ENCODE results near the gene SBF1. TPM values are rescaled to one million over a fixed set of nuclear protein-coding genes. Genes with fewer than 3 reads are reported as not detected.

Gene SBF1
- total and polyA plus RNA-seq, 2 of the 13 experiments (the other 11 are each of a cell fraction or from before 2014, with no cell fraction given), result 31.7 to 40.9 TPM

DNA sequence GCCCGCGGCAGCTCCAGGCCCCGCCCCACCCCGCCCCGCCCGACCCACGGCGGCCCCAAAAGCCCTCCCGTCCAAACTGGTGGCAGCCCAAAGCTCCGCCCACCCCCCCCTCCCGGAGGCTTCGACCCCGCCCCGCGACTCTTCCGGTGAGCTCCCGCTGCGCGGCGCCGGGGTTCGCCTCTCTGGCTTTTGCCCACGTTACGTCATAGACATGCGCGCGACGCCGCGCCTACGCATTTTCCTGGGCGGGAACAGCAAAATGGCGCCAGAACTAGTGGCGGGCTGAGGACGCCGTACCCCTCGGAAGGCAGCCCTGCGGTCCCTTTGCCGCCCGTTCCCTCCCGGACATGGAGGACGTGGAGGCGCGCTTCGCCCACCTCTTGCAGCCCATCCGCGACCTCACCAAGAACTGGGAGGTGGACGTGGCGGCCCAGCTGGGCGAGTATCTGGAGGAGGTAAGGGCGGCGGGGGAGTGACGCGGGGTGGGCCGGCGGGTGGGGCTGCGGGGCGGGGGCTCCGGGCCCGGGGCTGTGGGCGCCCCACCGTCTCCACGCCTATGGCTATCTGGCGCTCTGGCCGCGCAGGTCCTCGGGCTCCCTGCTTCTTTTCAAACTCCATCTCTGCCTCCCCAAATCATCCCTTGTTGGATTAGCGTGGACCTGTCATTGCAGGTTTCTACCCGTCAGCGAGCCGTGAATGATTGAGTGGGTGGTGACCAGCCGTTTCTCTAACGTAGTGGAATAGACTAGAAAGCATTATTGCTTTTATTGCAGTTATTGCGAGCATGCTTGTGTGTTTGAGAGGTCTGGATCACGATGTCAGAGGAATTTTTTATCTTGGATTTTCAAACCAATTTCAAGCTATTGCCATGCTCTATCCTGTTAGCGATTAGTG, 33.4 kb upstream of the SBF1 start, which contains the start of gene NCAPH2 (continued):
- TF ChIP-seq, protein P1, sequence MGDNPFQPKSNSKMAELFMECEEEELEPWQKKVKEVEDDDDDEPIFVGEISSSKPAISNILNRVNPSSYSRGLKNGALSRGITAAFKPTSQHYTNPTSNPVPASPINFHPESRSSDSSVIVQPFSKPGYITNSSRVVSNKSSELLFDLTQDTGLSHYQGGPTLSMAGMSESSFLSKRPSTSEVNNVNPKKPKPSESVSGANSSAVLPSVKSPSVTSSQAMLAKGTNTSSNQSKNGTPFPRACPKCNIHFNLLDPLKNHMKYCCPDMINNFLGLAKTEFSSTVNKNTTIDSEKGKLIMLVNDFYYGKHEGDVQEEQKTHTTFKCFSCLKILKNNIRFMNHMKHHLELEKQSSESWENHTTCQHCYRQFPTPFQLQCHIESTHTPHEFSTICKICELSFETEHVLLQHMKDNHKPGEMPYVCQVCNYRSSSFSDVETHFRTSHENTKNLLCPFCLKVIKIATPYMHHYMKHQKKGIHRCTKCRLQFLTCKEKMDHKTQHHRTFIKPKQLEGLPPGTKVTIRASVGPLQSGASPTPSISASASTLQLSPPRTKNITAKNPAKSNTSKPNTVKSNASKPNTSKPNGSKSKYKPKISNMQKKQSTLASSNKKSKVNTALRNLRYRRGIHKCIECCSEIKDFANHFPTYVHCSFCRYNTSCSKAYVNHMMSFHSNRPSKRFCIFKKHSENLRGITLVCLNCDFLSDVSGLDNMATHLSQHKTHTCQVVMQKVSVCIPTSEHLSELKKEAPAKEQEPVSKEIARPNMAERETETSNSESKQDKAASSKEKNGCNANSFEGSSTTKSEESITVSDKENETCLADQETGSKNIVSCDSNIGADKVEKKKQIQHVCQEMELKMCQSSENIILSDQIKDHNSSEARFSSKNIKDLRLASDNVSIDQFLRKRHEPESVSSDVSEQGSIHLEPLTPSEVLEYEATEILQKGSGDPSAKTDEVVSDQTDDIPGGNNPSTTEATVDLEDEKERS (CRISPR knock-in tag; IDR thresholded peaks at IDR 0.05), result no peak
- TF ChIP-seq ZMAT3 (CRISPR knock-in tag; conservative IDR thresholded peaks at IDR 0.05) (no peak), NR2F6 (IDR thresholded peaks at IDR 0.05) (no peak), NR2F6 (CRISPR knock-in tag; IDR thresholded peaks at IDR 0.05) (0 out of 2 replicates have a peak, but pooled peaks have one; percentile 11), ZNF296 (CRISPR knock-in tag; conservative IDR thresholded peaks at IDR 0.05) (no peak), CC2D1A (CRISPR knock-in tag; IDR thresholded peaks at IDR 0.05) (no peak), TBX2 (CRISPR knock-in tag; IDR thresholded peaks at IDR 0.05; ENCODE audit: borderline replicate concordance) (no peak; the same call in 1 of the 2 replicates), JDP2 (CRISPR knock-in tag; IDR thresholded peaks at IDR 0.05; ENCODE audit: borderline replicate concordance) (no peak), KDM2A (CRISPR knock-in tag; IDR thresholded peaks at IDR 0.05; ENCODE audit: borderline replicate concordance, low read depth) (peak; percentile 67; the same call in 1 of the 2 replicates), PITX1 (CRISPR knock-in tag; IDR thresholded peaks at IDR 0.05) (no peak; the same call in 1 of the 2 replicates), THAP11 (CRISPR knock-in tag; IDR thresholded peaks at IDR 0.05) (peak; percentile 90), POLR2G (IDR thresholded peaks at IDR 0.05; ENCODE audit: low read depth, low read length) (peak; percentile 58), ZSCAN12 (CRISPR knock-in tag; IDR thresholded peaks at IDR 0.05) (no peak), HMG20B (CRISPR knock-in tag; conservative IDR thresholded peaks at IDR 0.05) (no peak), ERF (CRISPR knock-in tag; IDR thresholded peaks at IDR 0.05) (peak; percentile 49; the same call in 1 of the 2 replicates), MEF2D (CRISPR knock-in tag; IDR thresholded peaks at IDR 0.05) (0 out of 2 replicates have a peak, but pooled peaks have one; percentile 36)
- TF ChIP-seq, protein P2, sequence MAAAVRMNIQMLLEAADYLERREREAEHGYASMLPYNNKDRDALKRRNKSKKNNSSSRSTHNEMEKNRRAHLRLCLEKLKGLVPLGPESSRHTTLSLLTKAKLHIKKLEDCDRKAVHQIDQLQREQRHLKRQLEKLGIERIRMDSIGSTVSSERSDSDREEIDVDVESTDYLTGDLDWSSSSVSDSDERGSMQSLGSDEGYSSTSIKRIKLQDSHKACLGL (CRISPR knock-in tag; IDR thresholded peaks at IDR 0.05), result 0 out of 2 replicates have a peak, but pooled peaks have one; percentile 28
- TF ChIP-seq, protein P3, sequence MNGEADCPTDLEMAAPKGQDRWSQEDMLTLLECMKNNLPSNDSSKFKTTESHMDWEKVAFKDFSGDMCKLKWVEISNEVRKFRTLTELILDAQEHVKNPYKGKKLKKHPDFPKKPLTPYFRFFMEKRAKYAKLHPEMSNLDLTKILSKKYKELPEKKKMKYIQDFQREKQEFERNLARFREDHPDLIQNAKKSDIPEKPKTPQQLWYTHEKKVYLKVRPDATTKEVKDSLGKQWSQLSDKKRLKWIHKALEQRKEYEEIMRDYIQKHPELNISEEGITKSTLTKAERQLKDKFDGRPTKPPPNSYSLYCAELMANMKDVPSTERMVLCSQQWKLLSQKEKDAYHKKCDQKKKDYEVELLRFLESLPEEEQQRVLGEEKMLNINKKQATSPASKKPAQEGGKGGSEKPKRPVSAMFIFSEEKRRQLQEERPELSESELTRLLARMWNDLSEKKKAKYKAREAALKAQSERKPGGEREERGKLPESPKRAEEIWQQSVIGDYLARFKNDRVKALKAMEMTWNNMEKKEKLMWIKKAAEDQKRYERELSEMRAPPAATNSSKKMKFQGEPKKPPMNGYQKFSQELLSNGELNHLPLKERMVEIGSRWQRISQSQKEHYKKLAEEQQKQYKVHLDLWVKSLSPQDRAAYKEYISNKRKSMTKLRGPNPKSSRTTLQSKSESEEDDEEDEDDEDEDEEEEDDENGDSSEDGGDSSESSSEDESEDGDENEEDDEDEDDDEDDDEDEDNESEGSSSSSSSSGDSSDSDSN (CRISPR knock-in tag; IDR thresholded peaks at IDR 0.05), result 0 out of 2 replicates have a peak, but pooled peaks have one; percentile 9
- TF ChIP-seq, protein P4, sequence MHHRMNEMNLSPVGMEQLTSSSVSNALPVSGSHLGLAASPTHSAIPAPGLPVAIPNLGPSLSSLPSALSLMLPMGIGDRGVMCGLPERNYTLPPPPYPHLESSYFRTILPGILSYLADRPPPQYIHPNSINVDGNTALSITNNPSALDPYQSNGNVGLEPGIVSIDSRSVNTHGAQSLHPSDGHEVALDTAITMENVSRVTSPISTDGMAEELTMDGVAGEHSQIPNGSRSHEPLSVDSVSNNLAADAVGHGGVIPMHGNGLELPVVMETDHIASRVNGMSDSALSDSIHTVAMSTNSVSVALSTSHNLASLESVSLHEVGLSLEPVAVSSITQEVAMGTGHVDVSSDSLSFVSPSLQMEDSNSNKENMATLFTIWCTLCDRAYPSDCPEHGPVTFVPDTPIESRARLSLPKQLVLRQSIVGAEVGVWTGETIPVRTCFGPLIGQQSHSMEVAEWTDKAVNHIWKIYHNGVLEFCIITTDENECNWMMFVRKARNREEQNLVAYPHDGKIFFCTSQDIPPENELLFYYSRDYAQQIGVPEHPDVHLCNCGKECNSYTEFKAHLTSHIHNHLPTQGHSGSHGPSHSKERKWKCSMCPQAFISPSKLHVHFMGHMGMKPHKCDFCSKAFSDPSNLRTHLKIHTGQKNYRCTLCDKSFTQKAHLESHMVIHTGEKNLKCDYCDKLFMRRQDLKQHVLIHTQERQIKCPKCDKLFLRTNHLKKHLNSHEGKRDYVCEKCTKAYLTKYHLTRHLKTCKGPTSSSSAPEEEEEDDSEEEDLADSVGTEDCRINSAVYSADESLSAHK (CRISPR knock-in tag; IDR thresholded peaks at IDR 0.05; ENCODE audit: borderline replicate concordance), result no peak
- TF ChIP-seq, protein P5, sequence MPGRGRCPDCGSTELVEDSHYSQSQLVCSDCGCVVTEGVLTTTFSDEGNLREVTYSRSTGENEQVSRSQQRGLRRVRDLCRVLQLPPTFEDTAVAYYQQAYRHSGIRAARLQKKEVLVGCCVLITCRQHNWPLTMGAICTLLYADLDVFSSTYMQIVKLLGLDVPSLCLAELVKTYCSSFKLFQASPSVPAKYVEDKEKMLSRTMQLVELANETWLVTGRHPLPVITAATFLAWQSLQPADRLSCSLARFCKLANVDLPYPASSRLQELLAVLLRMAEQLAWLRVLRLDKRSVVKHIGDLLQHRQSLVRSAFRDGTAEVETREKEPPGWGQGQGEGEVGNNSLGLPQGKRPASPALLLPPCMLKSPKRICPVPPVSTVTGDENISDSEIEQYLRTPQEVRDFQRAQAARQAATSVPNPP (CRISPR knock-in tag; IDR thresholded peaks at IDR 0.05), result no peak

Data from HepG2 (cell line).